ENCODE data around the gene FBXL15. TPM values are rescaled to one million over a fixed set of nuclear protein-coding genes. Genes with fewer than 3 reads are reported as not detected.

The FBXL15 gene
- total RNA-seq, 2 experiments from 2014 or later, result 14.1 to 15.7 TPM

- TF ChIP-seq CTCF (IDR thresholded peaks at IDR 0.05), result no peak
- intact Hi-C loops (cut with micrococcal nuclease), result no loop called here
- H3K36me3 Mint-ChIP-seq (ENCODE audit: low read depth), result peaks cover 3% of the 10 kb centered on the region
- POLR2A ChIA-PET, result interaction anchor here (0.7 to 6.1 kb wide), 7 partner anchors 12 to 164 kb away, joined by 3 to 107 read pairs (median 5); partner anchors contain the start of genes C10orf95, FBXL15, GBF1 and NFKB2
- peak overlapping the region; percentile 62 for H3K27ac Mint-ChIP-seq
- peaks cover 42% of the 10 kb centered on the region for H3K4me1 Mint-ChIP-seq (ENCODE audit: low read depth)
- ATAC-seq, result peak; percentile 73
- peak overlapping the region; percentile 80 for H3K4me3 Mint-ChIP-seq
- DNase-seq, result peak; percentile 91
- CTCF ChIA-PET, result interaction anchor here (1.0 to 5.5 kb wide), 9 partner anchors 9 to 179 kb away, joined by 3 to 57 read pairs (median 4); partner anchors contain the start of genes CUEDC2, FBXL15, NFKB2 and PSD
- no peaks in the 10 kb centered on the region for H3K9me3 Mint-ChIP-seq
- H3K27me3 Mint-ChIP-seq, result peaks cover 7% of the 10 kb centered on the region
Measured at GRCh38 chr10:102408728-102409603, 11.7 kb upstream of the FBXL15 start.

- Mint-ChIP-seq H3K27ac (peak overlapping the region; percentile 62), H3K4me3 (peak overlapping the region; percentile 80), H3K9me3 (no peaks in the 10 kb centered on the region), H3K36me3 (ENCODE audit: low read depth) (no peaks in the 10 kb centered on the region), H3K4me1 (ENCODE audit: low read depth) (peaks cover 42% of the 10 kb centered on the region), H3K27me3 (peaks cover 7% of the 10 kb centered on the region)
- intact Hi-C loops (cut with micrococcal nuclease), result loop anchor here (5.0 kb wide), 1 partner anchor 343 kb away; the partner anchor contains the start of gene HPS6
- ChIA-PET CTCF (interaction anchor here (1.0 to 5.5 kb wide), 10 partner anchors 8 to 180 kb away, joined by 3 to 57 read pairs (median 4); partner anchors contain the start of genes CUEDC2, FBXL15, NFKB2 and PSD), POLR2A (interaction anchor here (0.6 to 6.1 kb wide), 10 partner anchors 8 to 203 kb away, joined by 3 to 107 read pairs (median 4); partner anchors contain the start of genes C10orf95, FBXL15, GBF1 and NFKB2)
- TF ChIP-seq CTCF (IDR thresholded peaks at IDR 0.05), result no peak
- ATAC-seq (no peak), DNase-seq (peak; percentile 22)
Measured at GRCh38 chr10:102409604-102410428, 10.8 kb upstream of the FBXL15 start.

GRCh38 chr10:102410429-102411073, 10.1 kb upstream of the FBXL15 start:
- intact Hi-C loops (cut with micrococcal nuclease), result loop anchor here (5.0 kb wide), 1 partner anchor 343 kb away; the partner anchor contains the start of gene HPS6
- CTCF ChIA-PET, result interaction anchor here (1.5 to 5.5 kb wide), 5 partner anchors 11 to 75 kb away, joined by 3 to 57 read pairs (median 16); partner anchors contain the start of gene NFKB2
- no peaks in the 10 kb centered on the region for H3K9me3 Mint-ChIP-seq
- ATAC-seq, result peak; percentile 21
- H3K4me3 Mint-ChIP-seq, result peak overlapping the region; percentile 80
- POLR2A ChIA-PET, result interaction anchor here (0.6 to 6.1 kb wide), 8 partner anchors 8 to 203 kb away, joined by 3 to 107 read pairs (median 4); partner anchors contain the start of genes FBXL15 and NFKB2
- peaks cover 42% of the 10 kb centered on the region for H3K4me1 Mint-ChIP-seq (ENCODE audit: low read depth)
- no peaks in the 10 kb centered on the region for H3K36me3 Mint-ChIP-seq (ENCODE audit: low read depth)
- no peak for TF ChIP-seq CTCF (IDR thresholded peaks at IDR 0.05)
- H3K27ac Mint-ChIP-seq, result peak overlapping the region; percentile 62
- peak; percentile 72 for DNase-seq
- H3K27me3 Mint-ChIP-seq, result peaks cover 8% of the 10 kb centered on the region

- DNase-seq, result no peak
- no peak for ATAC-seq
- CTCF ChIA-PET, result interaction anchor here (1.3 to 5.5 kb wide), 5 partner anchors 11 to 74 kb away, joined by 3 to 57 read pairs (median 18); partner anchors contain the start of gene NFKB2
- POLR2A ChIA-PET, result interaction anchor here (0.7 to 6.1 kb wide), 7 partner anchors 9 to 251 kb away, joined by 3 to 107 read pairs (median 6); partner anchors contain the start of genes FBXL15 and NFKB2
- TF ChIP-seq CTCF (IDR thresholded peaks at IDR 0.05), result no peak
- no peak overlapping the region for H3K27ac Mint-ChIP-seq
- peaks cover 13% of the 10 kb centered on the region for H3K27me3 Mint-ChIP-seq
- H3K4me1 Mint-ChIP-seq (ENCODE audit: low read depth), result peaks cover 38% of the 10 kb centered on the region
- H3K9me3 Mint-ChIP-seq, result no peaks in the 10 kb centered on the region
- peak overlapping the region; percentile 80 for H3K4me3 Mint-ChIP-seq
- H3K36me3 Mint-ChIP-seq (ENCODE audit: low read depth), result no peaks in the 10 kb centered on the region
- intact Hi-C loops (cut with micrococcal nuclease), result loop anchor here (5.0 kb wide), 1 partner anchor 344 kb away; the partner anchor contains the start of gene HPS6
Measured at GRCh38 chr10:102411341-102412255, 9.0 kb upstream of the FBXL15 start.

Measured in activated CD8-positive, alpha-beta T cell treated with anti-CD3 and anti-CD28 coated beads for 36 hours (primary cell).